Measurements from ENCODE around the gene SLC22A16. TPM values are rescaled to one million over a fixed set of nuclear protein-coding genes. Genes with fewer than 3 reads are reported as not detected.
"Not testable (repeated sequence)": the region's sequence is repeated elsewhere in the genome, so short reads cannot be mapped to it uniquely, and the experiment has no call there.

Gene SLC22A16
- total and polyA plus RNA-seq, 10 donors = 0.07 to 2.8 (median 1.1) TPM; not detected in 2

GRCh38 chr6:110511401-110511800 lies 35.0 kb upstream of the SLC22A16 start:
- H3K9me3 ChIP-seq = no peaks in the 10 kb centered on the region
- intact Hi-C loops (cut with DNase I; ENCODE audit: low total_unique reads) = no loop called here
- H3K27ac ChIP-seq = no peak overlapping the region
- TF ChIP-seq POLR2AphosphoS5 (IDR thresholded peaks at IDR 0.05) (no peak), POLR2A (IDR thresholded peaks at IDR 0.05) (no peak), CTCF (IDR thresholded peaks at IDR 0.05 in 8 of 11, conservative IDR thresholded peaks at IDR 0.05 in 3 of 11) (no peak)
- H3K4me3 ChIP-seq = no peak overlapping the region
- DNase-seq = no peak
- H3K4me1 ChIP-seq = peaks cover 0 to 5% (median 0%) of the 10 kb centered on the region in 6 donors
- no peaks in the 10 kb centered on the region for H3K36me3 ChIP-seq
- no peaks in the 10 kb centered on the region for H3K27me3 ChIP-seq (replicated peaks in 1 of 7)
- 74 to 98% (median 86%) methylated on average over 1 of the region's 1 CpG for WGBS, 5 donors

GRCh38 chr6:110509617-110510241 lies 33.3 kb upstream of the SLC22A16 start:
- H3K4me3 ChIP-seq = no peak overlapping the region
- TF ChIP-seq CTCF (IDR thresholded peaks at IDR 0.05 in 8 of 11, conservative IDR thresholded peaks at IDR 0.05 in 3 of 11) (no peak), POLR2A (IDR thresholded peaks at IDR 0.05) (no peak), POLR2AphosphoS5 (IDR thresholded peaks at IDR 0.05) (no peak)
- intact Hi-C loops (cut with DNase I; ENCODE audit: low total_unique reads) = no loop called here
- H3K27ac ChIP-seq = no peak overlapping the region
- DNase-seq = no peak
- no peaks in the 10 kb centered on the region for H3K36me3 ChIP-seq
- H3K27me3 ChIP-seq (replicated peaks in 1 of 7) = no peaks in the 10 kb centered on the region
- no peaks in the 10 kb centered on the region for H3K9me3 ChIP-seq
- H3K4me1 ChIP-seq = peaks cover 0 to 5% (median 0%) of the 10 kb centered on the region in 6 donors
- WGBS, 5 donors = 60 to 81% (median 74%) methylated on average over 1 of the region's 1 CpG

- H3K9me3 ChIP-seq; H3K4me3 ChIP-seq; intact Hi-C loops (cut with DNase I; ENCODE audit: low total_unique reads); H3K27ac ChIP-seq; H3K27me3 ChIP-seq (replicated peaks in 1 of 7); H3K36me3 ChIP-seq; H3K4me1 ChIP-seq; DNase-seq: not testable (repeated sequence)
- WGBS, 5 donors = 62 to 84% (median 82%) methylated on average over 2 of the region's 2 CpGs
Observed at GRCh38 chr6:110504891-110505290, 28.5 kb upstream of the SLC22A16 start.

GRCh38 chr6:110495949-110496348 lies 19.5 kb upstream of the SLC22A16 start:
- WGBS, 5 donors = 73 to 87% (median 75%) methylated on average over 4 of the region's 4 CpGs
- H3K36me3 ChIP-seq = no peaks in the 10 kb centered on the region
- H3K27ac ChIP-seq = no peak overlapping the region
- H3K4me1 ChIP-seq = no peaks in the 10 kb centered on the region
- H3K27me3 ChIP-seq (replicated peaks in 1 of 7) = peaks cover 0 to 3% (median 0%) of the 10 kb centered on the region in 7 donors
- TF ChIP-seq POLR2A (IDR thresholded peaks at IDR 0.05) = no peak
- TF ChIP-seq CTCF (IDR thresholded peaks at IDR 0.05 in 8 of 11, conservative IDR thresholded peaks at IDR 0.05 in 3 of 11) = no peak
- no peak for TF ChIP-seq POLR2AphosphoS5 (IDR thresholded peaks at IDR 0.05)
- intact Hi-C loops (cut with DNase I; ENCODE audit: low total_unique reads) = no loop called here
- no peaks in the 10 kb centered on the region for H3K9me3 ChIP-seq
- no peak for DNase-seq
- H3K4me3 ChIP-seq = no peak overlapping the region
